ENCODE data around the gene LRRN4CL. TPM values are rescaled to one million over a fixed set of nuclear protein-coding genes. Genes with fewer than 3 reads are reported as not detected.
A peak's percentile ranks its signal among the peaks of the same experiment; 100 is the strongest.

The LRRN4CL gene
- polyA plus RNA-seq, 5 donors: 0.37 to 1.3 (median 0.55) TPM

DNA sequence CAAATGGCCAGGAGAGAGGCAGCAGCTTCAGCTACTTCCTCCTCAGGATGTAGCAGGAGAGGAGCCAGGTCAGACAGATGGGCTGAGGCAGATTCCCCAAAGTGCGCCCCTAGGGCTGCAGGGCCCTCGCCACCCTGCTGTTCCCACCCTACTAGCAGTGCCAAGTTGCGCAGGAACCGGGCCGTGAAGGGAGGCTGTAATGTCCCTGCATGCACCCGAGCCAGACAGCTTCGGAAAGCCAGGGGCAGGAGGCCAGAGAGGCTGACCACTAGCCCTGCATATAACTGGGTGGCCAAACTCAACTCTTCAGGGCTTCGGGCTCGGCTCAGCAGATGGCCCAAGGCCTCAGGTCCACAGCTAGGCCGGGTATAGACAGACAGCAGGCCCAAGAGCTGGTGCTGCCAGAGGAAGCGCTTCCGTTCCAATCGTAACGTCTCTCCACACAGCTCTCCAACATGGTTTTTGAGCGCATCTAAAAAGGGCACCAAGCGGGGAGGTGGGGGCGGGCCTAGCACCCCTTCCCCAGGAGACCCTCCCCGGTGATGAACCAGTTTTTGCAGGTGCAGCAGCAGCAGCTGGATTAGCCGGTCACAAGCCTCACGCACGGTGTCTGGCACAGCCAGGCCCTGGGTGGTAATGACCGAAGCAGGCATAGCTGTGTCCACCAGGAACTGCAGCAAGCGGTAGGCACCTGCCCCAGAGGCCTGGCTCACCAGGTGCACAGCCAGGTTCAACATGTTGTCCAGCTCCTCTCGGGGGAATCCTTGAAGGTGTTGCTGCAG lies 41.0 kb downstream of the LRRN4CL start:
- DNase-seq: no peak

DNA sequence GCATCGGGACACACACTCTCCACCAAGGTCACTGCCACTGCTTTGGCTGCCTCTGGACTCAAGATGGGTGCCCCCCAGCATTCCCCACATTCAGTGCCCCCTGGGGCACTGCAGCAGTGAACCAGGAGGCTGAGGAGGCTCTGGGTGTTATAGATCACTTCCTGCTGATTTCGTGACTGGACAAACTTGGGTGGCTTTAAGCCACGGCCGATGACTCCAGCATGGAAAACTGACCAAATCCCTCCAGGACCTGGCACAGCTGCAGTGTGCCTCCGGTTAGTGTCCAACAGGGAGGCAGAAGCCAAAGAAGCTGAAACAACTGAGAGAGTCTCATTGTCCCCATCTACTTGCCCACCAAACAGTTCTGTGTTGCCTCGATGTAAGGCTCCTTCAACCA lies 41.7 kb downstream of the LRRN4CL start:
- no peak for DNase-seq

DNA sequence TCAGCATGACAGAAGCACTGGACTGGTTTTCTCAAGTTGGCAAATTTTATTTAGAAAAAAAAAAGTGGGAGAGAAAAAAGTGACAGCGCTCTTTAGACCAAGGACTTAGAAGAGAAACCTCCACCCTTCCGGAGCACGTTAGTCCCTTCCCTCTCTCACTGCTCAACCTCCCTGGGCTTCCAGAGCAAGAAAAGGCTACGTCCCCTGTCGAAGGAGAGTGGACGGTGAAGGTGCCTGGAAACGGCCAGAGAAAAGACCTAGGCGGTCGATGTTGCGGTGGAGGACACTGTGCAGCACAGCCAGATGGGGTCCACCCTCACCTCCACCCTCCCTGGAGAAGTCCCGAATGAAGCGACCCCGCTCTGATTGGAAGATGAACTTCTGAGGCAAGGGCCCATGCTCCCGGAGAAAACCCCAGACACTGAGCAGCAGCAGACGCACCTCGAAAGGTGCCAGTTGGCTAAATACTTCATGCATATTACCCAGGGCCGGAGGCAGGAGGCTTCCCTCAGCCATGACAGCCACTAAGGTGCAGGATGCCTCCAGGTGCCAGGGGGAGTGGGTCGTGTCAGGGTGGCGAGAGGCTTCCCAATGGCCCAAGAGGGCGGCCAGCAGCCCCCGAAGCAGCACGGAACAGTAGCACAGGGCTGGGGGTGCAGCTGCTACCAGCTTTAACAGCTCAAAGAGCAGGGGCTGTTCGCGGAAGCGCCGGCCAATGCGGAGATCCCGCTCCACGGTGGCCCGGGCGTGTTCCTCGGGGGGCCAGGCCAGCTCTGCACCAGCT lies 42.3 kb downstream of the LRRN4CL start:
- DNase-seq: no peak

GRCh38 chr11:62645946-62646824 lies 43.1 kb downstream of the LRRN4CL start, which contains the start of gene GANAB:
TSS of gene GANAB (minus strand) at chr11:62646613. CDS start at chr11:62646599, 14 bp downstream.
- DNase-seq: peak; percentile 97 to 98

- no peak for DNase-seq
Measured at GRCh38 chr11:62645671-62645945, 43.7 kb downstream of the LRRN4CL start.

- DNase-seq: no peak
Measured at GRCh38 chr11:62644220-62644619, 45.1 kb downstream of the LRRN4CL start.

Other genes with a start within 250 kb of the LRRN4CL start
- 100 to 1,000 TPM; 154 to 240 (median 173) TPM for gene AHNAK, start 142.7 kb downstream of the LRRN4CL start, polyA plus RNA-seq (ENCODE audit: insufficient read depth in 1 of 5, insufficient read length in 5 of 5, low replicate concordance in 1 of 5)
- 1,000 to 10,000 TPM; 2,119 to 2,744 (median 2,318) TPM for gene EEF1G, start 115.6 kb downstream of the LRRN4CL start, polyA plus RNA-seq (ENCODE audit: insufficient read depth in 1 of 5, insufficient read length in 5 of 5, low replicate concordance in 1 of 5)
- 10 to 100 TPM; 22.4 to 26.3 (median 25.0) TPM for gene TUT1, start 98.0 kb downstream of the LRRN4CL start, polyA plus RNA-seq (ENCODE audit: insufficient read depth in 1 of 5, insufficient read length in 5 of 5, low replicate concordance in 1 of 5)
- 100 to 1,000 TPM in 1 of 5 donors, 10 to 100 TPM in 4; 88.1 to 103 (median 95.4) TPM for gene MTA2, start 87.7 kb downstream of the LRRN4CL start, polyA plus RNA-seq (ENCODE audit: insufficient read depth in 1 of 5, insufficient read length in 5 of 5, low replicate concordance in 1 of 5)
- gene EML3, start 76.8 kb downstream of the LRRN4CL start, polyA plus RNA-seq (ENCODE audit: insufficient read depth in 1 of 5, insufficient read length in 5 of 5, low replicate concordance in 1 of 5): 10 to 100 TPM; 32.6 to 57.4 (median 49.5) TPM
- gene ROM1, start 76.3 kb downstream of the LRRN4CL start, polyA plus RNA-seq (ENCODE audit: insufficient read depth in 1 of 5, insufficient read length in 5 of 5, low replicate concordance in 1 of 5): 1 to 10 TPM; 3.3 to 7.5 (median 4.8) TPM
- gene B3GAT3, start 67.5 kb downstream of the LRRN4CL start, polyA plus RNA-seq (ENCODE audit: insufficient read depth in 1 of 5, insufficient read length in 5 of 5, low replicate concordance in 1 of 5): 10 to 100 TPM; 17.4 to 39.9 (median 26.4) TPM
- 100 to 1,000 TPM; 288 to 339 (median 312) TPM for gene GANAB, start 42.9 kb downstream of the LRRN4CL start, polyA plus RNA-seq (ENCODE audit: insufficient read depth in 1 of 5, insufficient read length in 5 of 5, low replicate concordance in 1 of 5)
- gene INTS5, start 36.2 kb downstream of the LRRN4CL start, polyA plus RNA-seq (ENCODE audit: insufficient read depth in 1 of 5, insufficient read length in 5 of 5, low replicate concordance in 1 of 5): 10 to 100 TPM; 12.0 to 19.6 (median 14.3) TPM
- gene C11orf98, start 24.3 kb downstream of the LRRN4CL start, polyA plus RNA-seq (ENCODE audit: insufficient read depth in 1 of 5, insufficient read length in 5 of 5, low replicate concordance in 1 of 5): 10 to 100 TPM; 45.9 to 64.1 (median 52.8) TPM
- gene CSKMT, start 24.2 kb downstream of the LRRN4CL start, polyA plus RNA-seq (ENCODE audit: insufficient read depth in 1 of 5, insufficient read length in 5 of 5, low replicate concordance in 1 of 5): 1 to 10 TPM; 4.8 to 9.0 (median 7.1) TPM
- 10 to 100 TPM in 1 of 5 donors, 1 to 10 TPM in 4; 5.0 to 10.8 (median 6.7) TPM for gene UQCC3, start 17.9 kb downstream of the LRRN4CL start, polyA plus RNA-seq (ENCODE audit: insufficient read depth in 1 of 5, insufficient read length in 5 of 5, low replicate concordance in 1 of 5)
- 1 to 10 TPM; 4.9 to 9.5 (median 8.8) TPM for gene LBHD1, start 17.3 kb downstream of the LRRN4CL start, polyA plus RNA-seq (ENCODE audit: insufficient read depth in 1 of 5, insufficient read length in 5 of 5, low replicate concordance in 1 of 5)
- gene UBXN1, start 10.5 kb downstream of the LRRN4CL start, polyA plus RNA-seq (ENCODE audit: insufficient read depth in 1 of 5, insufficient read length in 5 of 5, low replicate concordance in 1 of 5): 100 to 1,000 TPM; 132 to 176 (median 145) TPM
- gene BSCL2, start 17.9 kb upstream of the LRRN4CL start, polyA plus RNA-seq (ENCODE audit: insufficient read depth in 1 of 5, insufficient read length in 5 of 5, low replicate concordance in 1 of 5): 10 to 100 TPM; 38.0 to 50.3 (median 45.9) TPM
- 1 to 10 TPM in 4 of 5 donors, under 1 TPM in 1; 0.73 to 1.7 (median 1.5) TPM for gene GNG3, start 18.1 kb upstream of the LRRN4CL start, polyA plus RNA-seq (ENCODE audit: insufficient read depth in 1 of 5, insufficient read length in 5 of 5, low replicate concordance in 1 of 5)
- 10 to 100 TPM; 73.0 to 85.8 (median 81.9) TPM for gene HNRNPUL2, start 37.9 kb upstream of the LRRN4CL start, polyA plus RNA-seq (ENCODE audit: insufficient read depth in 1 of 5, insufficient read length in 5 of 5, low replicate concordance in 1 of 5)
- gene TTC9C, start 39.0 kb upstream of the LRRN4CL start, polyA plus RNA-seq (ENCODE audit: insufficient read depth in 1 of 5, insufficient read length in 5 of 5, low replicate concordance in 1 of 5): 10 to 100 TPM; 36.1 to 47.0 (median 37.1) TPM
- 1 to 10 TPM; 5.6 to 9.6 (median 7.0) TPM for gene ZBTB3, start 64.6 kb upstream of the LRRN4CL start, polyA plus RNA-seq (ENCODE audit: insufficient read depth in 1 of 5, insufficient read length in 5 of 5, low replicate concordance in 1 of 5)
- gene POLR2G, start 72.0 kb upstream of the LRRN4CL start, polyA plus RNA-seq (ENCODE audit: insufficient read depth in 1 of 5, insufficient read length in 5 of 5, low replicate concordance in 1 of 5): 100 to 1,000 TPM; 136 to 186 (median 153) TPM
- gene TAF6L, start 81.9 kb upstream of the LRRN4CL start, polyA plus RNA-seq (ENCODE audit: insufficient read depth in 1 of 5, insufficient read length in 5 of 5, low replicate concordance in 1 of 5): 10 to 100 TPM; 23.5 to 30.7 (median 25.7) TPM
- 10 to 100 TPM; 48.2 to 59.9 (median 51.2) TPM for gene TMEM179B, start 97.9 kb upstream of the LRRN4CL start, polyA plus RNA-seq (ENCODE audit: insufficient read depth in 1 of 5, insufficient read length in 5 of 5, low replicate concordance in 1 of 5)
- gene TMEM223, start 102.5 kb upstream of the LRRN4CL start, polyA plus RNA-seq (ENCODE audit: insufficient read depth in 1 of 5, insufficient read length in 5 of 5, low replicate concordance in 1 of 5): 10 to 100 TPM; 18.8 to 28.1 (median 21.0) TPM
- 100 to 1,000 TPM; 111 to 162 (median 134) TPM for gene NXF1, start 115.9 kb upstream of the LRRN4CL start, polyA plus RNA-seq (ENCODE audit: insufficient read depth in 1 of 5, insufficient read length in 5 of 5, low replicate concordance in 1 of 5)
- 10 to 100 TPM; 46.7 to 58.3 (median 55.5) TPM for gene STX5, start 142.5 kb upstream of the LRRN4CL start, polyA plus RNA-seq (ENCODE audit: insufficient read depth in 1 of 5, insufficient read length in 5 of 5, low replicate concordance in 1 of 5)
- under 1 TPM in 2 of 5 donors, not detected in 3; 0.34 to 0.37 TPM for gene TEX54, start 143.3 kb upstream of the LRRN4CL start, polyA plus RNA-seq (ENCODE audit: insufficient read depth in 1 of 5, insufficient read length in 5 of 5, low replicate concordance in 1 of 5)
- gene WDR74, start 150.1 kb upstream of the LRRN4CL start, polyA plus RNA-seq (ENCODE audit: insufficient read depth in 1 of 5, insufficient read length in 5 of 5, low replicate concordance in 1 of 5): 10 to 100 TPM; 35.6 to 50.3 (median 42.9) TPM
- gene SLC3A2, start 191.4 kb upstream of the LRRN4CL start, polyA plus RNA-seq (ENCODE audit: insufficient read depth in 1 of 5, insufficient read length in 5 of 5, low replicate concordance in 1 of 5): 100 to 1,000 TPM; 167 to 197 (median 172) TPM
- gene CHRM1, start 231.8 kb upstream of the LRRN4CL start, polyA plus RNA-seq (ENCODE audit: insufficient read depth in 1 of 5, insufficient read length in 5 of 5, low replicate concordance in 1 of 5): 1 to 10 TPM in 1 of 5 donors, under 1 TPM in 4; 0.58 to 1.3 (median 0.76) TPM

All from right lung (tissue), 5 donors.